ENCODE data around the gene ADGRL4. TPM values are rescaled to one million over a fixed set of nuclear protein-coding genes. Genes with fewer than 3 reads are reported as not detected.

Gene ADGRL4
- total RNA-seq, 1 experiment from 2014 or later: 0.63 TPM

DNA sequence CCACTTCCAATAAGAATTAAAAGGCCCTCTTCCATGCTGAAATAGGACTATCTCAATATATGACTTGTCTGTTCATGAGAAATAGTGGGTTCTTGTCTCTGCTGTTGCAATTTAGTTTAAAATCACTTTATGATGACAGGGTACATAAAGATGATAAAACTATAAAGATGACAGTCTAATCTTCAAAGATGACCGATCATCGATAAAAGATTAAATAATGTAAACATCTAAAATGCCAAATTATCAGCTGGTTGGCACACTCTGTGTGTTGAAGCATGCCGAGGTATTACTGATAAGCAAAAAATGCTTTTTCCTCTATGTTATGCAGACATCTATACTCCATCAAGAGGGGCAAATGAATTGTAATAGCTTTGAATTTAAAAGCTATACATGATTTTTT is 89.5 kb downstream of the ADGRL4 start:
- no peak overlapping the region for H3K4me2 ChIP-seq (ENCODE audit: insufficient read depth, insufficient read length, low read length)
- no peak overlapping the region for H4K8ac ChIP-seq (replicated peaks; ENCODE audit: insufficient read length, low read depth, low read length)
- no CpG with 5 or more reads among the region's 3 CpGs for WGBS (ENCODE audit: extremely low coverage, insufficient read length, low lambda C conversion rate)
- no peak overlapping the region for H2BK120ac ChIP-seq (ENCODE audit: low read depth, low read length, poor library complexity, severe bottlenecking)
- H4K5ac ChIP-seq (ENCODE audit: insufficient read length, low read depth, low read length): no peak overlapping the region
- no peak overlapping the region for H3K14ac ChIP-seq (ENCODE audit: insufficient read depth, low read length)
- no peak overlapping the region for H2AFZ ChIP-seq (ENCODE audit: low read length)
- no peak overlapping the region for H3K23ac ChIP-seq (ENCODE audit: insufficient read length, low read depth, low read length)
- no peak overlapping the region for H3K27ac Mint-ChIP-seq
- no peak overlapping the region for H3K9ac ChIP-seq (ENCODE audit: extremely low read depth, insufficient read length, low read length)
- H2BK20ac ChIP-seq (ENCODE audit: low read depth, low read length, poor library complexity, severe bottlenecking): no peak overlapping the region
- H3K56ac ChIP-seq (ENCODE audit: insufficient read length, low read depth, low read length): no peak overlapping the region
- no peaks in the 10 kb centered on the region for H3K36me3 Mint-ChIP-seq (ENCODE audit: insufficient read depth in 1 of 3, low read depth in 3 of 3)
- H3T11ph ChIP-seq (ENCODE audit: low read length): no peak overlapping the region
- no peak overlapping the region for H2BK12ac ChIP-seq (ENCODE audit: insufficient read length, low read depth, low read length)
- no peaks in the 10 kb centered on the region for H3K9me3 Mint-ChIP-seq
- H3K4ac ChIP-seq (ENCODE audit: low read depth, low read length): no peak overlapping the region
- H2AK5ac ChIP-seq (ENCODE audit: insufficient read length, low read length): no peak overlapping the region
- no peaks in the 10 kb centered on the region for H4K20me1 ChIP-seq (ENCODE audit: control insufficient read depth, insufficient read depth, insufficient read length)
- no peak overlapping the region for H3K18ac ChIP-seq (ENCODE audit: insufficient read length, low read depth, low read length)
- no peaks in the 10 kb centered on the region for H3K79me2 ChIP-seq (ENCODE audit: insufficient read depth, low read length)
- H3K79me1 ChIP-seq (ENCODE audit: insufficient read depth, low read depth, low read length, poor library complexity, severe bottlenecking): no peaks in the 10 kb centered on the region
- DNase-seq: no peak
- TF ChIP-seq, protein P1, sequence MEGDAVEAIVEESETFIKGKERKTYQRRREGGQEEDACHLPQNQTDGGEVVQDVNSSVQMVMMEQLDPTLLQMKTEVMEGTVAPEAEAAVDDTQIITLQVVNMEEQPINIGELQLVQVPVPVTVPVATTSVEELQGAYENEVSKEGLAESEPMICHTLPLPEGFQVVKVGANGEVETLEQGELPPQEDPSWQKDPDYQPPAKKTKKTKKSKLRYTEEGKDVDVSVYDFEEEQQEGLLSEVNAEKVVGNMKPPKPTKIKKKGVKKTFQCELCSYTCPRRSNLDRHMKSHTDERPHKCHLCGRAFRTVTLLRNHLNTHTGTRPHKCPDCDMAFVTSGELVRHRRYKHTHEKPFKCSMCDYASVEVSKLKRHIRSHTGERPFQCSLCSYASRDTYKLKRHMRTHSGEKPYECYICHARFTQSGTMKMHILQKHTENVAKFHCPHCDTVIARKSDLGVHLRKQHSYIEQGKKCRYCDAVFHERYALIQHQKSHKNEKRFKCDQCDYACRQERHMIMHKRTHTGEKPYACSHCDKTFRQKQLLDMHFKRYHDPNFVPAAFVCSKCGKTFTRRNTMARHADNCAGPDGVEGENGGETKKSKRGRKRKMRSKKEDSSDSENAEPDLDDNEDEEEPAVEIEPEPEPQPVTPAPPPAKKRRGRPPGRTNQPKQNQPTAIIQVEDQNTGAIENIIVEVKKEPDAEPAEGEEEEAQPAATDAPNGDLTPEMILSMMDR (conservative IDR thresholded peaks at IDR 0.05): no peak
- no peaks in the 10 kb centered on the region for H3K27me3 Mint-ChIP-seq (ENCODE audit: low read depth)
- no peak overlapping the region for H2BK5ac ChIP-seq (ENCODE audit: insufficient read length, low read length)
- H3K27me3 ChIP-seq (ENCODE audit: insufficient read depth, low read length): no peaks in the 10 kb centered on the region
- peaks cover 0 to 4% of the 10 kb centered on the region in 2 experiments; a peak in 2 of 4 replicates for H3K4me1 Mint-ChIP-seq
- H3K4me1 ChIP-seq (ENCODE audit: insufficient read depth, low read length): no peaks in the 10 kb centered on the region
- H3K9me3 ChIP-seq (ENCODE audit: control insufficient read depth, low read depth, low read length): no peaks in the 10 kb centered on the region
- H3K23me2 ChIP-seq (ENCODE audit: insufficient read length, low read depth, low read length, poor library complexity, severe bottlenecking): no peaks in the 10 kb centered on the region
- no peak overlapping the region for H4K91ac ChIP-seq (ENCODE audit: insufficient read length, low read depth, low read length)
- H3K27ac ChIP-seq (ENCODE audit: insufficient read length, low read depth, low read length): no peak overlapping the region
- no peak overlapping the region for H2BK15ac ChIP-seq (ENCODE audit: low read depth, low read length)
- no peak overlapping the region for H3K4me3 Mint-ChIP-seq
